AG10803 (cell line): ENCODE results near the gene FOXC2.

ENCODE experiments used
- DNase-seq: peaks from one replicate; pipeline ENCODE4 v3.0.0; 2010; ENCODE audit warnings: low read depth
- H3K4me3 ChIP-seq: 2 replicates; pipeline ENCODE4 v1.5.1; 2011; ENCODE audit warnings: mild to moderate bottlenecking, low read length, control low read depth
- TF ChIP-seq, protein P1 (sequence below): conservative IDR thresholded peaks from 2 replicates; pipeline ENCODE4 v1.5.1; 2011; ENCODE audit warnings: mild to moderate bottlenecking, low read length, control low read depth, inconsistent platforms

Gene FOXC2

DNA sequence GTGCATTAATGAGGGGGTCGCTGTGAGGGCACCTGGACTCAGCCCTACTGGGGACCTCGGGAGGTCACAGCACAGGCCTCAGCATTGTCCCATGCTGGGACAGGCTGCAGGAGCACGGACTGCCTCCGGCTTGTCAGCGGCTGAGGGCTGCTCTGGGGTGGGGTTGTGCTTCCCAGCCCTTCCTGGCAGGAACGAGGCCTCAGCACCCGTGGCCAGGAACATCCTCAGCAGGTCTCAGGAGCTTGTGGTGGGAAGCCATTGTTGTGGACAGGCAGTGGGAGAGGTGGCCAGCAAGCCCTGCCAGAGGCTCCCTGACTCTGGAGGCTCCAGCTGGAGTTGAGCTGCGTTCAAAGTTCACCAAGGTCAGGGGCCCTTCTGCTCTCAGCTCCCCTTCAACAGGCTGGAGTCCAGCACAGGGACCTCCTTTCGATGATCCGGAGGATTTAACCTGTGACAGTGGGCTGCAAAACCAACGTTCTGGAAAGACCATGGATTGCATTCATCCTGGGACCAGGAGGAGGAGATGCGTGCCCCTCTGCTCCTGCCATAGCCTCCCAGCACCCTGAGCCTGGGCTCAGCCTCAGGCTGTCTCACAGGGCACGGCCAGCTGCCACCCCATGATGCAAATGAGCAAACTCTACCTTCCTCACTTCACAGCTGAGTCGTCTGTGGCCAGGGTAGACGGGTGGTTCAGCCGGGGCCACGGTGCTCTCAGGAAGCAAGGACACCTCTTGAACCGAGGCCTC is 44.3 kb downstream of the FOXC2 start:
- TF ChIP-seq, protein P1, sequence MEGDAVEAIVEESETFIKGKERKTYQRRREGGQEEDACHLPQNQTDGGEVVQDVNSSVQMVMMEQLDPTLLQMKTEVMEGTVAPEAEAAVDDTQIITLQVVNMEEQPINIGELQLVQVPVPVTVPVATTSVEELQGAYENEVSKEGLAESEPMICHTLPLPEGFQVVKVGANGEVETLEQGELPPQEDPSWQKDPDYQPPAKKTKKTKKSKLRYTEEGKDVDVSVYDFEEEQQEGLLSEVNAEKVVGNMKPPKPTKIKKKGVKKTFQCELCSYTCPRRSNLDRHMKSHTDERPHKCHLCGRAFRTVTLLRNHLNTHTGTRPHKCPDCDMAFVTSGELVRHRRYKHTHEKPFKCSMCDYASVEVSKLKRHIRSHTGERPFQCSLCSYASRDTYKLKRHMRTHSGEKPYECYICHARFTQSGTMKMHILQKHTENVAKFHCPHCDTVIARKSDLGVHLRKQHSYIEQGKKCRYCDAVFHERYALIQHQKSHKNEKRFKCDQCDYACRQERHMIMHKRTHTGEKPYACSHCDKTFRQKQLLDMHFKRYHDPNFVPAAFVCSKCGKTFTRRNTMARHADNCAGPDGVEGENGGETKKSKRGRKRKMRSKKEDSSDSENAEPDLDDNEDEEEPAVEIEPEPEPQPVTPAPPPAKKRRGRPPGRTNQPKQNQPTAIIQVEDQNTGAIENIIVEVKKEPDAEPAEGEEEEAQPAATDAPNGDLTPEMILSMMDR = no peak
- DNase-seq = no peak

DNA sequence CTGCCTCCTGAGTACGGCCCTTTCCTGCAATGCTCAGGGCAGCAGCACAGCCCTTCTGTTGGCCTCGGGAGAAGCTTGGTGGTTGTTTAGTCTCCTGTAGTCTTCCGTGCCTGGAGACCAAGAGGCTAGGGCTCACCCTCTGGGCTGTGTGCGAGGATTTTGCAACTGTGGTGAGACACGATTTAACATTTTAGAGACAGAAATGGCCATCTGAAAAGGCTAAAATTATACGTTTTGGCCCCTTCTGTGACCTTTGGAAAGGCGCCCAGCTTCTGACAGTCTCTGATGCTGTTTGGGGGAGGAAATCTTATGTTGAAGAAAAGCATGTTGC is 44.9 kb downstream of the FOXC2 start:
- DNase-seq = peak; percentile 64
- H3K4me3 ChIP-seq = no peak overlapping the region
- TF ChIP-seq, protein P1 = no peak

More for the DNA sequence above, 44.3 kb downstream of the FOXC2 start:
- no peak overlapping the region for H3K4me3 ChIP-seq

DNA sequence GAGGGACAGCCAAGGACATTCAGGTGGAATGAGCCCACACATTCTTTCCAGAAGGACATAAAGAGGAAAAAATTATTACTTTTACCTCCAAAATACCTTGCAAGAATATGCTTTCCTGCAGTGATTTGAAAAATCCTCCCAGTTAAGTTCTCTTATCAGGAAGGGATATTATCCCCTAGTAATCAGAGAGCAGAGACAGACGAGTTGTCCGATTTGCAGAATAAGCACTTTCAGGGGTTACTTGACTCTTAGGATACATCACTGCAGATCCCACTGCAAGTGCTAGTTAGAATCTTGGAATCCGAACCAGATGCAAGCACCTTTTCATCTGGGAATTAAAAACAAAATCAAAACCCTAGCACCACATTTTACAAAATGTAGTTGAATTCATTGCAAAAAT is 45.3 kb downstream of the FOXC2 start:
- H3K4me3 ChIP-seq = no peak overlapping the region
- TF ChIP-seq, protein P1 = no peak
- no peak for DNase-seq

DNA sequence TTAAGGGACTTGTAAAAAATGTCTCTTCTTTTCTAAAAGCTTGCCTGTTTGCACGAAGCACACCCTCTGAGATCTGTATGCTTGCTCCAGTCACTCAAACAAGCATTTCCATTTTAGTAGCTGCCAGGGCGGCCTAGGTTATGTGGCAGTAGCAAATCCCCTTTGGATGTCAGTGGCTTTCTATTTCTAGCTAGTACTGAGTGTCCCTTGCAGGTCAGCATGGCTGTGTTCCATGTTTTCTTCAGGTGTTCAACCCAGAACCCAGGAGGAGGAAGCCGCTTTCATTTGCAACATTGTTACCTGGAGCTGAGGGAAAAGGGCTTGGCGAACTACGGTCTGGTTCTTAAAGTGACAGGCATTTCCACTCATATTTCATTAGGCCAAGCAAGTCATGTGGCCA is 48.1 kb downstream of the FOXC2 start:
- TF ChIP-seq, protein P1 = no peak
- H3K4me3 ChIP-seq = no peak overlapping the region
- no peak for DNase-seq

DNA sequence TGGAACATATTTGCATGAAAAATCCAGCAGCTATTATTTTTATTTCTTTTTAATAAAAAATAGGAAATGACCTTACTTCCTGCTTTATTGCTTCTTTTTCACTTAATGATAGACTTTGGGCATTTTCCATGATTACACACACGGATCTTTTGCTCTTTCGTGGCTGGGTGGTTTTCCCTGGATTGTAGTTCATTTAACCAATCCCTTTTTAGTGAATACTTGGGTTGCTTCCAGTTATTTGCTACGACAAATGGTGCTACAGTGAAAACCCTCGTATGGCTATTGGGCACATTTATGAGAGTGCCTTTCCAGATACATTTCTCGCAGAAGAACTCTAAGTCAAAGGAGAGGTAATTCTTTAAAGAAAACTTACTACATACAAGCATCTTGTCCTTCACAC is 50.3 kb downstream of the FOXC2 start:
- no peak for DNase-seq
- H3K4me3 ChIP-seq = no peak overlapping the region
- TF ChIP-seq, protein P1 = no peak

DNA sequence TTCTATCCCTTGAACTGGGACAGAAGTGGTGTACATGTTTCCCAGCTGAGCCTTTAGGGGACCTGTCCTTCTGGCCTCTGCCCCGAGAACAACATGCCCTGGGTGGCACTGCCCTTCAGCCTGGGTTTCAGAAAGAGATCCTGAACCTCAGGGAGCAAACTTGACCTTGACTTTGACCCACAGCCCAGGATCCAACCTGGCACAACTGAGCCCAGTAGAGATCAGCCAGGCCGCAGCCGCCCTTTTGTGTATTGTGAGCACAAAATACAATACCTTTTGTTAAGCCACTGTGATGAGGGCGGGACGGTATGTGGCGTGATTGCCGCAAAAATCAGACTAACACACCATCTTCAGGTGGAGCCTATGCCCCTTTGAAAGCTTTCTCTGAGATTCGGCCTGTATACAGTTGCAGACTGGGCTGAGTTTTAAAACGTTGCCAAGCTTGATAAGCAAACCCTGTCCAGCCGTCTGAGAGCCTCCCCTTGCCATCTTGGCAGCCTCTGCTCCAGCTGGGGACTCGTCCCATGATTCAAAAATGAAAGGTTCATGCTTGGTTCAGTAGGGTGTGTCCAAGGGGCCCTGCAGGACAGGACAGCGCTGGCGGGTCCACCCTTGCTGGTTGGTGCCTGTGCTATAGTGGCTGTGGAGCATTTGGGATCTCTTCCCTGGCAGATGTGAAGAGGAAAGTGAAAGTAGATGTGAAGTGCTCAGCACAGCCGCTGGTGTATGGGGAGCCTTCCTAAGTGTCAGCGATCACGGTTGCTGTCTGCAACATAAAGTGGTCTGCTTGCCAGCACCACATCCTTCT is 52.0 kb downstream of the FOXC2 start:
- TF ChIP-seq, protein P1 = no peak
- peak; percentile 42 for DNase-seq
- H3K4me3 ChIP-seq = peak overlapping the region; percentile 53
